ENCODE measurements around the gene IFT80.

The IFT80 gene

GRCh38 chr3:160393346-160394008 lies 5.5 kb downstream of the IFT80 start:
- Histone ChIP-seq H3K4me1 (ENCODE audit: insufficient read depth, low read length, severe bottlenecking) (peaks cover 34% of the 10 kb centered on the region), H2AFZ (ENCODE audit: low read length) (no peak overlapping the region), H3K79me2 (ENCODE audit: insufficient read depth, low read length) (peaks cover 36% of the 10 kb centered on the region), H3K36me3 (ENCODE audit: insufficient read depth, low read length) (peaks cover 9% of the 10 kb centered on the region; the same call in 1 of the 2 replicates), H3K9ac (ENCODE audit: low read length) (no peak overlapping the region), H4K20me1 (ENCODE audit: insufficient read depth, low read length) (no peaks in the 10 kb centered on the region), H3K9me2 (ENCODE audit: low read depth, low read length) (no peaks in the 10 kb centered on the region), H3K9me3 (ENCODE audit: low read length) (no peaks in the 10 kb centered on the region), H3K27ac (ENCODE audit: low read depth, low read length, poor library complexity, severe bottlenecking) (no peak overlapping the region), H3K4me3 (ENCODE audit: low read depth, low read length, poor library complexity, severe bottlenecking) (no peak overlapping the region), H3K27me3 (ENCODE audit: insufficient read depth, low read length) (no peaks in the 10 kb centered on the region), H3F3A (ENCODE audit: insufficient read depth, low read length) (no peaks in the 10 kb centered on the region), H3K4me2 (ENCODE audit: low read length) (no peak overlapping the region)
- no peak for TF ChIP-seq EZH2 (IDR thresholded peaks at IDR 0.05; ENCODE audit: borderline replicate concordance, low read length)
- TF ChIP-seq, protein P1, sequence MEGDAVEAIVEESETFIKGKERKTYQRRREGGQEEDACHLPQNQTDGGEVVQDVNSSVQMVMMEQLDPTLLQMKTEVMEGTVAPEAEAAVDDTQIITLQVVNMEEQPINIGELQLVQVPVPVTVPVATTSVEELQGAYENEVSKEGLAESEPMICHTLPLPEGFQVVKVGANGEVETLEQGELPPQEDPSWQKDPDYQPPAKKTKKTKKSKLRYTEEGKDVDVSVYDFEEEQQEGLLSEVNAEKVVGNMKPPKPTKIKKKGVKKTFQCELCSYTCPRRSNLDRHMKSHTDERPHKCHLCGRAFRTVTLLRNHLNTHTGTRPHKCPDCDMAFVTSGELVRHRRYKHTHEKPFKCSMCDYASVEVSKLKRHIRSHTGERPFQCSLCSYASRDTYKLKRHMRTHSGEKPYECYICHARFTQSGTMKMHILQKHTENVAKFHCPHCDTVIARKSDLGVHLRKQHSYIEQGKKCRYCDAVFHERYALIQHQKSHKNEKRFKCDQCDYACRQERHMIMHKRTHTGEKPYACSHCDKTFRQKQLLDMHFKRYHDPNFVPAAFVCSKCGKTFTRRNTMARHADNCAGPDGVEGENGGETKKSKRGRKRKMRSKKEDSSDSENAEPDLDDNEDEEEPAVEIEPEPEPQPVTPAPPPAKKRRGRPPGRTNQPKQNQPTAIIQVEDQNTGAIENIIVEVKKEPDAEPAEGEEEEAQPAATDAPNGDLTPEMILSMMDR (IDR thresholded peaks at IDR 0.05; ENCODE audit: low read length) = no peak

- Histone ChIP-seq H3K27ac (ENCODE audit: low read depth, low read length, poor library complexity, severe bottlenecking) (no peak overlapping the region), H3K36me3 (ENCODE audit: insufficient read depth, low read length) (peaks cover 9% of the 10 kb centered on the region; the same call in 1 of the 2 replicates), H3K4me1 (ENCODE audit: insufficient read depth, low read length, severe bottlenecking) (peaks cover 27% of the 10 kb centered on the region), H3K27me3 (ENCODE audit: insufficient read depth, low read length) (no peaks in the 10 kb centered on the region), H4K20me1 (ENCODE audit: insufficient read depth, low read length) (no peaks in the 10 kb centered on the region), H3K4me2 (ENCODE audit: low read length) (no peak overlapping the region), H3K9ac (ENCODE audit: low read length) (no peak overlapping the region), H2AFZ (ENCODE audit: low read length) (no peak overlapping the region), H3K79me2 (ENCODE audit: insufficient read depth, low read length) (peaks cover 30% of the 10 kb centered on the region), H3K4me3 (ENCODE audit: low read depth, low read length, poor library complexity, severe bottlenecking) (no peak overlapping the region), H3K9me3 (ENCODE audit: low read length) (no peaks in the 10 kb centered on the region), H3K9me2 (ENCODE audit: low read depth, low read length) (no peaks in the 10 kb centered on the region), H3F3A (ENCODE audit: insufficient read depth, low read length) (no peaks in the 10 kb centered on the region)
- TF ChIP-seq, protein P1 (IDR thresholded peaks at IDR 0.05; ENCODE audit: low read length) = no peak
- no peak for TF ChIP-seq EZH2 (IDR thresholded peaks at IDR 0.05; ENCODE audit: borderline replicate concordance, low read length)
These were observed 6.2 kb downstream of the IFT80 start for GRCh38 chr3:160392798-160393197.

DNA sequence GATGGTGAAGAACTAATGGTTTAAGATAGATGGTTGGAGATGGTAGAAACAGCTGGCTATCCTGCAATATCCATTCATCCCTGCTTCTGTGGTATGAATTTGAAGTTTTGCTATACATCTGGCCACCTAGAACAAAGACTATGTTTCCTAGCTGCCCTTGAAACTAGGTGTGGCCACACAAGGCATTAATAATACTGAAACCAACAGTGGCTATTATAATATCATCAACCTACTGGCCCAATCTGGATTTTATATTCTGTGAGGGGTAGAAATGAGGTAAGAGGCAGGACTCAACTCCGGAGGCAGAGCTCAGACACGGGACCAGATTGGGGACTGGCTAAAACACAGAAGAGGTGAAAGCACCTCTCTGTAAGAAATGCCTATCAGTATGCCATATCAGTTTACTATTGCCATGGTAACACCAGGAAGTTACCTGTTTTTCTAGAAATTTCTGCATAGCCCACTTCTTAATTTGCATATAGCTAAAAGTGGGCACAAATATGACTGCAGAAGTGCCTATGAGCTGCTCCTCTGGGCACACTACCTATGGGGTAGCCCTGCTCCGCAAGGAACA lies 8.4 kb downstream of the IFT80 start:
- no peak overlapping the region for H3K27ac ChIP-seq (ENCODE audit: low read depth, low read length, poor library complexity, severe bottlenecking)
- no peak for TF ChIP-seq EZH2 (IDR thresholded peaks at IDR 0.05; ENCODE audit: borderline replicate concordance, low read length)
- TF ChIP-seq, protein P1 (IDR thresholded peaks at IDR 0.05; ENCODE audit: low read length) = no peak

More for the DNA sequence above, 8.4 kb downstream of the IFT80 start:
- no peaks in the 10 kb centered on the region for H3F3A ChIP-seq (ENCODE audit: insufficient read depth, low read length)
- H3K79me2 ChIP-seq (ENCODE audit: insufficient read depth, low read length) = peaks cover 30% of the 10 kb centered on the region; the same call in 1 of the 2 replicates
- H3K27me3 ChIP-seq (ENCODE audit: insufficient read depth, low read length) = no peaks in the 10 kb centered on the region
- H4K20me1 ChIP-seq (ENCODE audit: insufficient read depth, low read length) = no peaks in the 10 kb centered on the region
- H3K4me2 ChIP-seq (ENCODE audit: low read length) = no peak overlapping the region
- H3K9me3 ChIP-seq (ENCODE audit: low read length) = no peaks in the 10 kb centered on the region
- no peaks in the 10 kb centered on the region for H3K9me2 ChIP-seq (ENCODE audit: low read depth, low read length)
- H3K4me3 ChIP-seq (ENCODE audit: low read depth, low read length, poor library complexity, severe bottlenecking) = no peak overlapping the region
- no peak overlapping the region for H2AFZ ChIP-seq (ENCODE audit: low read length)
- H3K4me1 ChIP-seq (ENCODE audit: insufficient read depth, low read length, severe bottlenecking) = peaks cover 11% of the 10 kb centered on the region
- no peak overlapping the region for H3K9ac ChIP-seq (ENCODE audit: low read length)
- peaks cover 9% of the 10 kb centered on the region; the same call in 1 of the 2 replicates for H3K36me3 ChIP-seq (ENCODE audit: insufficient read depth, low read length)

Measured in OCI-LY1 (cell line).